CD4-positive, alpha-beta T cell treated with Interleukin-2 at 100 ng/mL for 4 hours (primary cell): Measurements from ENCODE around the gene SLC8A1.
"Not testable (repeated sequence)": the region's sequence is repeated elsewhere in the genome, so short reads cannot be mapped to it uniquely, and the experiment has no call there.

ENCODE experiments used
- DNase-seq: peaks from one replicate; pipeline ENCODE4 v3.0.0-alpha.2; 2020; ENCODE audit warnings: low spot score

SLC8A1 gene

DNA sequence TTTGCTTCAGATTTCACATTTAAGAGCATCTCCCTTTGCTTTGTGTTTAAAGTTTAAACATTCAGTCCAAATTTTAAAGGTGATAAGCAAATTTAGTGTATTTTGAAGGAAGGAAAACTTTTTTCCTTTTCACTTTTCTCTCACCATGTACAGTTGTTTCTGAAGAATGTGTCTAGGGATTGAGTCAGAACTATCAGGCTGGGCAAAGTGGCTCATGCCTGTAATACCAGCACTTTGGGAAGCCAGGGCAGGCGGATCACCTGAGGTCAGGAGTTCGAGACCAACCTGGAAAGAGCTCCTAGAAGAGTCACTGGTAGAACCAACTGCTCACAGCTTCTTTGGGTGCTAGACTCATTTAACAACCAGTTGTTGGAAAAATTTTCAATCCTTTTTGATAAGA lies 345.8 kb downstream of the SLC8A1 start:
- no peak for DNase-seq

GRCh38 chr2:40105593-40105992 lies 346.3 kb downstream of the SLC8A1 start:
- DNase-seq: no peak

- no peak for DNase-seq
Observed at GRCh38 chr2:40103590-40103989, 348.3 kb downstream of the SLC8A1 start.

- no peak for DNase-seq
Observed at GRCh38 chr2:40103163-40103562, 348.7 kb downstream of the SLC8A1 start.

DNA sequence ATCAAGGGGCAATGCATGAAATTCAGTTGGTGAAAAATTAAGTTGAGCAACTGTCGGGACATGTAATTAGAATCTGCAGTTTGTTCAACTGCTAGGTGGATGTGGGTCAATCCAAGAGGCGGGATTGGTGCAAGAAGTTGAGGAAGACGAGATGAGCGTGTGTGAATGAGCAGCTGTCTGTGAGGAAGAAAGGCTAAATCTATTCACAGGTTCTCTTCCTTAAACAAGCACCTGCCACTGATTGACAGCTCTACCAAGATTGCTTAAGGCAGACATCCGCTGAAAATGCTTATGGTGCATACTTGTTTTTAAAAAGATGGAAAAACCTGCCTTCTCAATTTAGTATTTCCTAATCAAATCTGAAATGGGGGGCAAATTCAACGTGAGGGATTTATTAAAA lies 349.4 kb downstream of the SLC8A1 start:
- no peak for DNase-seq

- no peak for DNase-seq
Observed at GRCh38 chr2:40101131-40101575, 350.7 kb downstream of the SLC8A1 start.

- no peak for DNase-seq
Observed at GRCh38 chr2:40100676-40101075, 351.2 kb downstream of the SLC8A1 start.

DNA sequence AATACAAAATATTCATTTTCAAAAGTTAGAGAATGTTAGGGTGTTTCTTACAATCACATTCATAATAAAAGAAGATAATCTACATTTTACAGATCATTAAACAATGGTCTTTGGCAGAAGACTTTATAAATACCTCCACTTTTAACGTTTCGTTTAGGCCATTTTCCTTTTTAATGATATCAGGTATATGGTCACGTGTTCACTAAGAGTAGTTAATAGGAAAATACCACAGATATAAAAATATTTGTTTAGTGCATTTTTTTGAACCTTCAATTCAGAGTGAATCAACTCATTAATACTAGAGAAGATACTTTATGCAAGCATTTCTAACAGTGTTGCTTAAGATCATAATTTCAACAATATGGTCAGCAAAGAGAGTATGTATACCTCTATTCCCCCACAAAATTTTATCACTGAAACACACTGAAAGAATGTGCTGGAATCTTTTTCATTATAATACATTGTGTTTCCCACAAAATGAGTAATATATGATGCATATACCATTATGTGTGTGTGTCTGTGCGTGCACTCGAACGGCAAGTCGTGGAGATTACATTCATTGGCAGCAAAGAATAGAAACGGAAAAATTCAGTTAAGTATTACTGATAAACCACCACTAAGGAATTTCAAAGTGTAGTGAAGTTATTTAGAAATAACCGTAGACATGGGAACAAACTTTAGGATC lies 353.0 kb downstream of the SLC8A1 start:
- DNase-seq: no peak

- DNase-seq: no peak
Observed at GRCh38 chr2:40097691-40098385, 354.1 kb downstream of the SLC8A1 start.

DNA sequence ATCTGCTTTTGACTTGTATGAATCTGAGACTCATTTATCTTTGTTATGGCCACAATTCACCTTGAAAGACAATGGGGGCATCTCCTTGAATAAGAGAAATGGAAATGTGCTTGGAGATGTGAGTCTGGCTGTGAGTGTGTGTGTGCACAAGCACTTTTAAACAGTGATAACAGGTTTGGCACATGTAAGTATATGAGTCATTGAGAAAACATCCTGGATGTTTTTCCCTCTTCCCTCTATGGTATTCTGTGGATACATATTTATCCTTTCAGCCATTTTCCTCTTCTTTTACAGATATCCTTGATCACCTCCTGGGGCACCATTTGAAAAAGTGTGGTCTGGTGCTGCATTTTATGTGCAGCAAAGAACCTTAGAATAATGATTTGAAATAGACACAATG lies 355.5 kb downstream of the SLC8A1 start:
- DNase-seq: no peak

DNA sequence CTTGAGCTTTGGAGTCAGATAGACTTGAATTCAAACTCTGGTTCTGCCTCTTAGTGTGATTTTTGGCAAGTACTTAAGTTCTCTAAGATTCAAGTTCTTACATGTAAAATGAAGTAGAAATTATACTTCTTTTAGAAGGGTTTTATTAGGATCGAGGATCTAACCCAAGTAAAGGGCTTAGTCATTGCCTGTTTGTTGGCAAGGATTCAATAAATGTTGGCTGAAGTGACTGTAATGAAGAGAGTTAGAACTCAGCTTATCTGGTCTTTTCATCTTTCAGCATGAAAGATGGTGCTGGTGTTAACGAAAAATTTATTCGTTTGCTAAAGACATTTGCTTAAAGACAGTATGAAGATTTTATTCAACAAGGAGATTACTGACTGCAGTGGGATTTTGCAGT lies 356.9 kb downstream of the SLC8A1 start:
- no peak for DNase-seq

GRCh38 chr2:40094451-40094850 lies 357.4 kb downstream of the SLC8A1 start:
- no peak for DNase-seq

DNA sequence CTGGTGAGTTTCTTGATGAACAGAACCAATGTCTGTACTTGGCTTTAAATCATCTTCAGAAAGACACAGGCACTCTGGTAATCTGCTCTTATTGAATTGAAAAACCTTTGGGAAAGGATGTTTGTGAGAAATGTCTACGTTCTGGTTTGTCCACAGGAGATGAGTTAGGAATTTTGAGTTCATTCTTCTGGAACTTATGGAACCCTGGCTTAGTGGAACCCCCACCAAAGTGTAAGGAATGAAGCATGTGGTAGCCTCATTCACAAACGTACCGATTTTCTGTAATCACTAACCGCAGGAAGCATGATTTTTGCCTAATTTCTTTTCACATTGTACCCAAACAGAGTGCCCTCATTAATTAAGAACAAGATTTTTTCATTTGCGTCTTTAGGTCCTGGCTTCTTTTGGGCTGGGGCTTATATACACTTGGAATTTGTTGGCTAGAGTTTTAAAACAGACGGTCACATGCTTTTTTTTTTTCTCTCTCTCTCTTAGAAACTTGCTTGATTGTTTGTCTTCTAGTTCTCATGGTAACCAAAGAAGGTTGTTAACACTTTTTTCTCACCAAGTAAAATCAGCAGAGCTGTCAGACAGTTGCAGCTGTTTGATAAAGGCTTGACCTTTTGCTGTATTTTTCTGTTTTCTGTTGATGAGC lies 358.7 kb downstream of the SLC8A1 start:
- DNase-seq: no peak

GRCh38 chr2:40090044-40090443 lies 361.8 kb downstream of the SLC8A1 start:
- DNase-seq: no peak

- no peak for DNase-seq
Observed at GRCh38 chr2:40087927-40088326, 364.0 kb downstream of the SLC8A1 start.

DNA sequence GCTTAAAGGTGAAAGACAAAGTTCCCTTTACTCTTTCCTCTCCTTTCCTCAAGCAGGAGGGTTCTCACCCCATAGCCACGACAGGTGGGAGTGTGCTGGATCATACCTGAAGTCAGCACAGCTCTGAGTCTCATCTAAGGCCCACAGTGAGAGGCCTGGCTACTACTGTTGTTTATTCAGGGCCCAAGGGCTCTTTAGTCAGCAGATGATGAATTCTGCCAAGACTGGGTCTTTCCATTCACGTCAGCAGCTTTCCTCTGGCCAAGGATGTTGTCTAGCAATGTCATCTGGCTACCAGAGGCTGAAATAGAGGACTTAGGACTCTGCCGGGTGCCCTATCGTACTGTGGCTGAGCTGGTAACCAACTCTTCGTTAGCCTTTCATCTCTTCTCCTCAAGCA lies 364.5 kb downstream of the SLC8A1 start:
- DNase-seq: no peak

DNA sequence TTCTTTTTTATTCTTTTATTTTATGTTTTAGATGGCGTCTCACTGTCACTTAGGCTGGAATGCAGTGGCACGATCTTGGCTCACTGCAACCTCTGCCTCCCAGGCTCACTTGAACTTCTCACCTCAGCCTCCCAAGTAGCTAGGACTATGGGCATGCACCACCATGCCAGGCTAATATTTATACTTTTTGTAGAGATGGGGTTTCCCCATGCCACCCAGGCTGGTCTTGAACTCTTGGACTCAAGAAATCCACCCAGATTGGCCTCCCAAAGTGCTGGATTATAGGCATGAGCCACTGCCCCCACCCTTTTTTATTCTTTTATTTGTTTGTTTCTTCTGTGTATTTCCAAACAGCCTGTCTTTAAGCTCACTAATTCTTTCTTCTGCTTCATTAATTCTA lies 366.1 kb downstream of the SLC8A1 start:
- DNase-seq: no peak

DNA sequence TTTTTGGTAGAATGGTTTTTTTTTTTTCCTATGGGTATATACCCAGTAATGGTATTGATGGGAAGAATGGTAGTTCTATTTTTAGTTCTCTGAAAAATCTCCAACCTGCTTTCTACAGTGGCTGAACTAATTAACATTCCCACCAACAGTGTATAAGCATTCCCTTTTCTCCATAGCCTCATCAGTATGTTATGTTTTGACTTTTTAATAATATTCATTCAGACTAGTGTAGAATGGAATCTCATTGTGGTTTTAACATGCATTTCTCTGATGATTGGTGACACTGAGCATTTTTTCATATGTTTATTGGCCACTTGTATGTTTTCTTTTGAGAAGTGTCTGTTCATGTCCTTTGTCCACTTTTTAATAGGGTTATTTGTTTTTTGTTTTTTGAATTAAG lies 378.6 kb downstream of the SLC8A1 start:
- not testable (repeated sequence) for DNase-seq

GRCh38 chr2:40072442-40073232 lies 379.3 kb downstream of the SLC8A1 start:
- DNase-seq: no peak

- DNase-seq: no peak
Observed at GRCh38 chr2:40062381-40062780, 389.5 kb downstream of the SLC8A1 start.

DNA sequence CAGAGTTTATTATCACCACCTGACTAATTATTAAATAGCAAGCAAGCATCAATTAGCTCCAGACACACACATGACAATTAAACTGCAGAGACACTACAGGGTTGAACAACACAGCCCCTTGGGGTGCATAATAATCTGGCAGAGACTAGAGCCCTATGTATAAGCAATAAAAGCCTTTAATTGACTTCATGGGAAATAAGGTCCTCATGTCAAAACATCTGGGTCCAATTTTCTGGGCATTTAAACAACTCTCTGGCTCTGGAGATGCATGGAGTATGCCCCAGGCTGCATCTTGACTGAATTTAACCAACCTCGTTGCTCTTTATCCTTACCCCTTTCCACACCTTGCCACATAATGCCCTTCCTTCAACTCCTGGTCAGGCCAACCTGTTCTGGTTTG lies 402.1 kb downstream of the SLC8A1 start:
- DNase-seq: no peak

- DNase-seq: no peak
Observed at GRCh38 chr2:40048506-40048905, 403.4 kb downstream of the SLC8A1 start.

GRCh38 chr2:40047406-40047805 lies 404.5 kb downstream of the SLC8A1 start:
- DNase-seq: no peak
